Neural cell (in vitro differentiated cells): Measurements from ENCODE around the gene CETP. TPM values are rescaled to one million over a fixed set of nuclear protein-coding genes. Genes with fewer than 3 reads are reported as not detected.

Experiments
- H2AFZ ChIP-seq: fragments of 200-600, 300-800 bp; sonication (generic), shearing (Covaris generic); 2 replicates; pipeline ENCODE4 v1.6.0; 2014; ENCODE audit warnings: low read depth, mild to moderate bottlenecking, antibody characterized with exemption, low read length, moderate library complexity
- H3F3A ChIP-seq: fragments of 200-600 bp; shearing (Covaris generic); 2 replicates; pipeline ENCODE4 v1.6.1; 2016; ENCODE audit warnings: mild to moderate bottlenecking, moderate library complexity, mixed read lengths, antibody characterized with exemption, low read length; ENCODE audit not compliant: insufficient read depth, poor library complexity, severe bottlenecking
- H3K27ac ChIP-seq: fragments of 200-600, 300-800 bp; sonication (generic), shearing (Covaris generic); 2 replicates; pipeline ENCODE4 v1.5.1; 2014; ENCODE audit warnings: mild to moderate bottlenecking, low read length, moderate library complexity
- H3K27me3 ChIP-seq: fragments of 300-800, 200-600 bp; sonication (generic), shearing (Covaris generic); 2 replicates; pipeline ENCODE4 v1.6.0; 2014; ENCODE audit warnings: mild to moderate bottlenecking, low read depth, low read length, moderate library complexity; ENCODE audit not compliant: insufficient read depth
- H3K36me3 ChIP-seq: fragments of 300-800, 200-600 bp; sonication (generic), shearing (Covaris generic); 2 replicates; pipeline ENCODE4 v1.5.1; 2014; ENCODE audit warnings: mild to moderate bottlenecking, antibody characterized with exemption, low read length, moderate library complexity; ENCODE audit not compliant: insufficient read depth
- H3K4me2 ChIP-seq: fragments of 300-800, 200-600 bp; sonication (generic), shearing (Covaris generic); 2 replicates; pipeline ENCODE4 v1.6.0; 2014; ENCODE audit warnings: mild to moderate bottlenecking, low read length
- H3K4me3 ChIP-seq: fragments of 300-800, 200-600 bp; sonication (generic), shearing (Covaris generic); 2 replicates; pipeline ENCODE4 v1.5.1; 2014; ENCODE audit warnings: mild to moderate bottlenecking, low read length, moderate library complexity
- H3K79me2 ChIP-seq: fragments of 200-600 bp; shearing (Covaris generic); replicated peaks from 2 replicates; pipeline ENCODE4 v1.6.0; 2014; ENCODE audit warnings: mild to moderate bottlenecking, low read length, moderate library complexity; ENCODE audit not compliant: insufficient read depth
- H3K9ac ChIP-seq: fragments of 300-800, 200-600 bp; sonication (generic), shearing (Covaris generic); 2 replicates; pipeline ENCODE4 v1.6.1; 2016; ENCODE audit warnings: mild to moderate bottlenecking, low read length, mixed read lengths
- H3K9me2 ChIP-seq: fragments of 200-600 bp; shearing (Covaris generic); 2 replicates; pipeline ENCODE4 v1.6.1; 2016; ENCODE audit warnings: mild to moderate bottlenecking, low read length, mixed read lengths; ENCODE audit not compliant: insufficient read depth
- H3K9me3 ChIP-seq: fragments of 200-600, 300-800 bp; sonication (generic), shearing (Covaris generic); 2 replicates; pipeline ENCODE4 v1.6.1; 2016; ENCODE audit warnings: mild to moderate bottlenecking, mixed run types, low read length, moderate library complexity, mixed read lengths
- H4K20me1 ChIP-seq: fragments of 200-600 bp; shearing (Covaris generic); 2 replicates; pipeline ENCODE4 v1.6.1; 2016; ENCODE audit warnings: mild to moderate bottlenecking, mixed run types; ENCODE audit not compliant: insufficient read depth
- EP300 ChIP-seq: fragments of 450-650 bp; conservative IDR thresholded peaks from 2 replicates; pipeline ENCODE4 v1.6.1; 2014; ENCODE audit warnings: antibody characterized with exemption, mild to moderate bottlenecking, moderate library complexity; ENCODE audit not compliant: poor library complexity, severe bottlenecking
- EZH2 ChIP-seq: fragments of 200-600, 300-800 bp; shearing (Covaris generic), sonication (generic); IDR thresholded peaks from 2 replicates; pipeline ENCODE4 v1.6.1; 2014; ENCODE audit warnings: antibody characterized with exemption, low read length, borderline replicate concordance, mild to moderate bottlenecking; ENCODE audit not compliant: insufficient read depth, poor library complexity, severe bottlenecking
- MXI1 ChIP-seq: fragments of 450-650 bp; conservative IDR thresholded peaks from 2 replicates; pipeline ENCODE4 v1.6.1; 2014; ENCODE audit warnings: antibody characterized with exemption, mild to moderate bottlenecking; ENCODE audit not compliant: poor library complexity, severe bottlenecking
- POLR2AphosphoS5 ChIP-seq: IDR thresholded peaks from 2 replicates; pipeline ENCODE4 v1.6.1; 2012
- RAD21 ChIP-seq: fragments of 450-650 bp; conservative IDR thresholded peaks from 2 replicates; pipeline ENCODE4 v1.6.1; 2014; ENCODE audit warnings: antibody characterized with exemption, mild to moderate bottlenecking, moderate library complexity
- SMC3 ChIP-seq: fragments of 450-650 bp; conservative IDR thresholded peaks from 2 replicates; pipeline ENCODE4 v1.6.1; 2014; ENCODE audit warnings: antibody characterized with exemption, mild to moderate bottlenecking, moderate library complexity; ENCODE audit not compliant: poor library complexity
- TAF1 ChIP-seq: IDR thresholded peaks from 2 replicates; pipeline ENCODE4 v1.6.1; 2012; ENCODE audit warnings: low read depth
- polyA plus RNA-seq: library from polyadenylated mRNA; depleted of rRNA; stranded (reverse); fragments of >200 nt; gene quantifications from 2 replicates; pipeline ENCODE4 v1.2.3, GENCODE V29; 2014
- TF ChIP-seq, protein P1 (sequence below): IDR thresholded peaks from 2 replicates; pipeline ENCODE4 v1.6.1; 2012; ENCODE audit warnings: borderline replicate concordance
- TF ChIP-seq, protein P2 (sequence below): fragments of 450-650 bp; IDR thresholded peaks from 2 replicates; pipeline ENCODE4 v1.5.1; 2014; ENCODE audit warnings: antibody characterized with exemption, mild to moderate bottlenecking, moderate library complexity; ENCODE audit not compliant: poor library complexity, severe bottlenecking

Gene CETP
- polyA plus RNA-seq, 1 donor from 2014 or later: not detected

DNA sequence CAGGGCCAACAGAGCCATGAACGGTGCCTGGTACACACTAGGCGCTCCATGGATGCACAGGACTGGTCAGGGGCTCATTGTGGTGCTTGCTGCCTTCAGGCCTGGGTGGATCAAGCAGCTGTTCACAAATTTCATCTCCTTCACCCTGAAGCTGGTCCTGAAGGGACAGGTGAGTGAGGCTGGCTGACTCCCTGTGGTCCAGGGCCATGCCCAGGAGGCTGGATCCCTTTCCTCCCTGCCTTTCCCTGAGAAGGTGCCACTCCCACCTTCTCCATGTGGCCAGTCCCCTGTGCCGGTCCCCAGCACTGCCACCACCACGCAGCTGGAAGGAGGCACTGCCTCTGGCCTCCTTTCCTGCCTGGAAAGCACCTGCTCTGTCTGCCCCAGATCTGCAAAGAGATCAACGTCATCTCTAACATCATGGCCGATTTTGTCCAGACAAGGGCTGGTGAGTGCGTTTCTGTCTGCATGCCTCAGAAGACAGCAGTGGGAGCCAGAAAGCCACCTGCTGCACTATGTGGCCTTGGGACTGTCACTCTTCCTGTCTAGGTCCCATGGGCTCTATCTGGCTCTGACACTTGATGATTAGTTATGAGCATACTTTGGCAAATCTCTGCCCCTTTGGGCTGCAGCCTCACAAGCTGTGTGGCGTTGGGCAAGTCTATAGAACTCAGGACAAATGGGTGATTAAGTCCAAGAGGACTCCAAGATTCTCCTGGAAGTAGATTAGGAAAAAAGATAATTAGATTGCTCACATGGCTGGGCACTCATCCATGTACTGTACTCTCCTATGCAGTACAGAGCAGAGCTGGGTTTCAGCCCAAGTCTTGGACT, 9.4 kb downstream of the CETP start:
- TF ChIP-seq SMC3: no peak
- no peak for TF ChIP-seq RAD21
- TF ChIP-seq TAF1: no peak
- TF ChIP-seq EZH2: no peak
- no peak for TF ChIP-seq MXI1
- TF ChIP-seq EP300: no peak
- TF ChIP-seq, protein P1, sequence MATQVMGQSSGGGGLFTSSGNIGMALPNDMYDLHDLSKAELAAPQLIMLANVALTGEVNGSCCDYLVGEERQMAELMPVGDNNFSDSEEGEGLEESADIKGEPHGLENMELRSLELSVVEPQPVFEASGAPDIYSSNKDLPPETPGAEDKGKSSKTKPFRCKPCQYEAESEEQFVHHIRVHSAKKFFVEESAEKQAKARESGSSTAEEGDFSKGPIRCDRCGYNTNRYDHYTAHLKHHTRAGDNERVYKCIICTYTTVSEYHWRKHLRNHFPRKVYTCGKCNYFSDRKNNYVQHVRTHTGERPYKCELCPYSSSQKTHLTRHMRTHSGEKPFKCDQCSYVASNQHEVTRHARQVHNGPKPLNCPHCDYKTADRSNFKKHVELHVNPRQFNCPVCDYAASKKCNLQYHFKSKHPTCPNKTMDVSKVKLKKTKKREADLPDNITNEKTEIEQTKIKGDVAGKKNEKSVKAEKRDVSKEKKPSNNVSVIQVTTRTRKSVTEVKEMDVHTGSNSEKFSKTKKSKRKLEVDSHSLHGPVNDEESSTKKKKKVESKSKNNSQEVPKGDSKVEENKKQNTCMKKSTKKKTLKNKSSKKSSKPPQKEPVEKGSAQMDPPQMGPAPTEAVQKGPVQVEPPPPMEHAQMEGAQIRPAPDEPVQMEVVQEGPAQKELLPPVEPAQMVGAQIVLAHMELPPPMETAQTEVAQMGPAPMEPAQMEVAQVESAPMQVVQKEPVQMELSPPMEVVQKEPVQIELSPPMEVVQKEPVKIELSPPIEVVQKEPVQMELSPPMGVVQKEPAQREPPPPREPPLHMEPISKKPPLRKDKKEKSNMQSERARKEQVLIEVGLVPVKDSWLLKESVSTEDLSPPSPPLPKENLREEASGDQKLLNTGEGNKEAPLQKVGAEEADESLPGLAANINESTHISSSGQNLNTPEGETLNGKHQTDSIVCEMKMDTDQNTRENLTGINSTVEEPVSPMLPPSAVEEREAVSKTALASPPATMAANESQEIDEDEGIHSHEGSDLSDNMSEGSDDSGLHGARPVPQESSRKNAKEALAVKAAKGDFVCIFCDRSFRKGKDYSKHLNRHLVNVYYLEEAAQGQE: no peak
- TF ChIP-seq POLR2AphosphoS5: no peak
- TF ChIP-seq, protein P2, sequence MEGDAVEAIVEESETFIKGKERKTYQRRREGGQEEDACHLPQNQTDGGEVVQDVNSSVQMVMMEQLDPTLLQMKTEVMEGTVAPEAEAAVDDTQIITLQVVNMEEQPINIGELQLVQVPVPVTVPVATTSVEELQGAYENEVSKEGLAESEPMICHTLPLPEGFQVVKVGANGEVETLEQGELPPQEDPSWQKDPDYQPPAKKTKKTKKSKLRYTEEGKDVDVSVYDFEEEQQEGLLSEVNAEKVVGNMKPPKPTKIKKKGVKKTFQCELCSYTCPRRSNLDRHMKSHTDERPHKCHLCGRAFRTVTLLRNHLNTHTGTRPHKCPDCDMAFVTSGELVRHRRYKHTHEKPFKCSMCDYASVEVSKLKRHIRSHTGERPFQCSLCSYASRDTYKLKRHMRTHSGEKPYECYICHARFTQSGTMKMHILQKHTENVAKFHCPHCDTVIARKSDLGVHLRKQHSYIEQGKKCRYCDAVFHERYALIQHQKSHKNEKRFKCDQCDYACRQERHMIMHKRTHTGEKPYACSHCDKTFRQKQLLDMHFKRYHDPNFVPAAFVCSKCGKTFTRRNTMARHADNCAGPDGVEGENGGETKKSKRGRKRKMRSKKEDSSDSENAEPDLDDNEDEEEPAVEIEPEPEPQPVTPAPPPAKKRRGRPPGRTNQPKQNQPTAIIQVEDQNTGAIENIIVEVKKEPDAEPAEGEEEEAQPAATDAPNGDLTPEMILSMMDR: no peak
- H3K79me2 ChIP-seq: no peaks in the 10 kb centered on the region
- no peaks in the 10 kb centered on the region for H3F3A ChIP-seq
- no peaks in the 10 kb centered on the region for H3K9me2 ChIP-seq
- H3K27ac ChIP-seq: no peak overlapping the region
- no peak overlapping the region for H3K4me2 ChIP-seq
- H3K36me3 ChIP-seq: no peaks in the 10 kb centered on the region
- no peaks in the 10 kb centered on the region for H3K9me3 ChIP-seq
- no peaks in the 10 kb centered on the region for H3K27me3 ChIP-seq
- no peak overlapping the region for H3K9ac ChIP-seq
- no peaks in the 10 kb centered on the region for H4K20me1 ChIP-seq
- H2AFZ ChIP-seq: no peak overlapping the region
- H3K4me3 ChIP-seq: no peak overlapping the region

- Histone ChIP-seq H2AFZ (no peak overlapping the region), H3K4me3 (no peak overlapping the region), H4K20me1 (no peaks in the 10 kb centered on the region), H3K27me3 (no peaks in the 10 kb centered on the region), H3F3A (no peaks in the 10 kb centered on the region), H3K9ac (no peak overlapping the region), H3K9me3 (no peaks in the 10 kb centered on the region), H3K79me2 (no peaks in the 10 kb centered on the region), H3K27ac (no peak overlapping the region), H3K9me2 (no peaks in the 10 kb centered on the region), H3K4me2 (no peak overlapping the region), H3K36me3 (no peaks in the 10 kb centered on the region)
- TF ChIP-seq, protein P1: no peak
- no peak for TF ChIP-seq EZH2
- no peak for TF ChIP-seq SMC3
- no peak for TF ChIP-seq EP300
- no peak for TF ChIP-seq POLR2AphosphoS5
- no peak for TF ChIP-seq RAD21
Observed at GRCh38 chr16:56971768-56972043, 10.0 kb downstream of the CETP start.
